IMR-90 (cell line): ENCODE results near the gene NWD2. TPM values are rescaled to one million over a fixed set of nuclear protein-coding genes. Genes with fewer than 3 reads are reported as not detected.

Experiments
- ATAC-seq: fragments of 200-7000 bp; cut with Tn5 transposase; 2 replicates; pipeline ENCODE4 v1.9.1; 2020; ENCODE audit warnings: low read depth, mild to moderate bottlenecking, moderate library complexity
- BruUV-seq: library from RNA; stranded (reverse); fragments of 400-500 nt; replicated peaks from 2 replicates; lab custom pipeline; 2021; lab: Mats Ljungman, UMichigan
- CTCF ChIA-PET: fragments of 300-600 bp; formaldehyde crosslinking; extraction: SDS; loops from one replicate; lab custom pipeline; 2021; ENCODE audit warnings: antibody characterized with exemption; lab: Yijun Ruan, JAX
- POLR2A ChIA-PET: fragments of 300-600 bp; sonication (Branson Sonifier 250); formaldehyde crosslinking; loops from one replicate; lab custom pipeline; 2022; ENCODE audit warnings: antibody characterized with exemption; ENCODE audit not compliant: unreplicated experiment; lab: Charles Lee
- DNase-seq: peaks from one replicate; pipeline ENCODE4 v3.0.0; 2013
- H2AFZ ChIP-seq: replicated peaks from 2 replicates; pipeline ENCODE3; 2013; ENCODE audit warnings: low read length, mild to moderate bottlenecking; ENCODE audit not compliant: poor library complexity
- H2AK5ac ChIP-seq: 2 replicates; pipeline ENCODE4 v1.6.1; 2013; ENCODE audit warnings: low read depth, low read length, inconsistent platforms
- H2AK9ac ChIP-seq: replicated peaks from 2 replicates; pipeline ENCODE3; 2013; ENCODE audit warnings: mild to moderate bottlenecking, low read depth, low read length, moderate library complexity; ENCODE audit not compliant: poor library complexity
- H2BK120ac ChIP-seq: 2 replicates; pipeline ENCODE4 v1.6.1; 2013; ENCODE audit warnings: low read depth, low read length, inconsistent platforms
- H2BK15ac ChIP-seq: 3 replicates; pipeline ENCODE4 v1.6.1; 2013; ENCODE audit warnings: low read depth, low read length, inconsistent platforms
- H2BK20ac ChIP-seq: 2 replicates; pipeline ENCODE4 v1.6.1; 2013; ENCODE audit warnings: low read depth, mild to moderate bottlenecking, inconsistent platforms, low read length, moderate library complexity
- H2BK5ac ChIP-seq: 2 replicates; pipeline ENCODE4 v1.6.1; 2013; ENCODE audit warnings: mild to moderate bottlenecking, low read depth, low read length, inconsistent platforms; ENCODE audit not compliant: poor library complexity, severe bottlenecking
- H3K14ac ChIP-seq: replicated peaks from 2 replicates; pipeline ENCODE4 v1.6.1; 2013; ENCODE audit warnings: low read depth, low read length, inconsistent platforms
- H3K18ac ChIP-seq: 2 replicates; pipeline ENCODE4 v1.6.1; 2013; ENCODE audit warnings: low read depth, low read length, control low read depth
- H3K23ac ChIP-seq: 2 replicates; pipeline ENCODE4 v1.6.1; 2013; ENCODE audit warnings: low read depth, low read length, inconsistent platforms
- H3K27ac ChIP-seq: 2 replicates; pipeline ENCODE4 v1.5.1; 2013; ENCODE audit warnings: mild to moderate bottlenecking, control low read depth, low read length; ENCODE audit not compliant: insufficient read depth
- H3K27me3 ChIP-seq: 2 replicates; pipeline ENCODE4 v1.6.1; 2013; ENCODE audit warnings: low read length; ENCODE audit not compliant: control insufficient read depth, insufficient read depth
- H3K36me3 ChIP-seq: 2 replicates; pipeline ENCODE4 v1.6.1; 2013; ENCODE audit warnings: low read length, mixed read lengths; ENCODE audit not compliant: control insufficient read depth, insufficient read depth
- H3K4ac ChIP-seq: 2 replicates; pipeline ENCODE4 v1.6.1; 2013; ENCODE audit warnings: low read depth, low read length, inconsistent platforms
- H3K4me1 ChIP-seq: 2 replicates; pipeline ENCODE4 v1.6.1; 2013; ENCODE audit warnings: low read length, mixed read lengths; ENCODE audit not compliant: control insufficient read depth, insufficient read depth
- H3K4me2 ChIP-seq: 2 replicates; pipeline ENCODE4 v1.6.1; 2013; ENCODE audit warnings: low read depth, mild to moderate bottlenecking, control low read depth, low read length, moderate library complexity
- H3K4me3 ChIP-seq: 2 replicates; pipeline ENCODE4 v1.5.1; 2013; ENCODE audit warnings: low read depth, mild to moderate bottlenecking, control low read depth, low read length, moderate library complexity; ENCODE audit not compliant: insufficient read depth
- H3K56ac ChIP-seq: 2 replicates; pipeline ENCODE4 v1.6.1; 2013; ENCODE audit warnings: low read length, inconsistent platforms; ENCODE audit not compliant: insufficient read depth; ENCODE audit errors: extremely low read depth
- H3K79me1 ChIP-seq, 2 experiments: 2 replicates each; pipeline ENCODE4 v1.6.1; 2013; ENCODE audit warnings: low read length in 2 of 2, inconsistent platforms in 1 of 2, low read depth in 1 of 2
- H3K9ac ChIP-seq: 2 replicates; pipeline ENCODE4 v1.6.1; 2013; ENCODE audit warnings: low read depth, low read length, control low read depth
- H3K9me1 ChIP-seq: 2 replicates; pipeline ENCODE4 v1.6.1; 2013; ENCODE audit warnings: low read length, inconsistent platforms; ENCODE audit not compliant: insufficient read depth
- H3K9me3 ChIP-seq: 2 replicates; pipeline ENCODE4 v1.6.1; 2013; ENCODE audit warnings: low read length; ENCODE audit not compliant: control insufficient read depth, insufficient read depth
- H4K20me1 ChIP-seq: 2 replicates; pipeline ENCODE4 v1.6.1; 2013; ENCODE audit warnings: low read length, inconsistent platforms; ENCODE audit not compliant: insufficient read depth
- H4K5ac ChIP-seq: 2 replicates; pipeline ENCODE4 v1.6.1; 2013; ENCODE audit warnings: mild to moderate bottlenecking, low read depth, low read length, control low read depth
- H4K8ac ChIP-seq, 2 experiments: 2 replicates each; pipeline ENCODE4 v1.6.1; 2013; ENCODE audit warnings: low read depth in 2 of 2, low read length in 2 of 2, control low read depth in 1 of 2, inconsistent platforms in 1 of 2
- H4K91ac ChIP-seq: 2 replicates; pipeline ENCODE4 v1.6.1; 2013; ENCODE audit warnings: low read depth, low read length, inconsistent platforms; ENCODE audit not compliant: insufficient read depth
- BHLHE40 ChIP-seq: fragments of 150-350 bp; IDR thresholded peaks from 2 replicates; pipeline ENCODE4 v1.6.1; 2016; ENCODE audit warnings: mild to moderate bottlenecking, low read depth, low read length
- CHD1 ChIP-seq: IDR thresholded peaks from 2 replicates; pipeline ENCODE4 v1.6.1; 2012; ENCODE audit warnings: low read depth, low read length, improper control_type of control experiment
- FOS ChIP-seq: fragments of 150-350 bp; IDR thresholded peaks from 2 replicates; pipeline ENCODE4 v1.6.1; 2016; ENCODE audit warnings: low read depth, low read length
- MAFK ChIP-seq: IDR thresholded peaks from 2 replicates; pipeline ENCODE4 v1.6.1; 2012; ENCODE audit warnings: low read depth, low read length, improper control_type of control experiment
- NFE2L2 ChIP-seq: fragments of 150-350 bp; IDR thresholded peaks from 2 replicates; pipeline ENCODE4 v1.6.1; 2016; ENCODE audit warnings: low read depth, mild to moderate bottlenecking, low read length
- POLR2A ChIP-seq: IDR thresholded peaks from 2 replicates; pipeline ENCODE4 v1.6.1; 2012; ENCODE audit warnings: mild to moderate bottlenecking, low read depth, low read length
- RAD21 ChIP-seq: IDR thresholded peaks from 2 replicates; pipeline ENCODE4 v1.6.1; 2012; ENCODE audit warnings: low read length, improper control_type of control experiment
- RCOR1 ChIP-seq: IDR thresholded peaks from 2 replicates; pipeline ENCODE4 v1.6.1; 2012; ENCODE audit warnings: mild to moderate bottlenecking, low read length, improper control_type of control experiment; ENCODE audit not compliant: insufficient replicate concordance
- RFX5 ChIP-seq: IDR thresholded peaks from 2 replicates; pipeline ENCODE4 v1.8.0; 2012; ENCODE audit warnings: low read depth, mild to moderate bottlenecking, low read length, moderate library complexity
- WGBS, 2 experiments: methylation state at CpG; one replicate each; pipeline versions ENCODE4 v1.1.5 to v1.1.7; 2013; ENCODE audit warnings: missing lambda C conversion rate in 2 of 2; ENCODE audit not compliant: insufficient read length in 1 of 2; ENCODE audit errors: extremely low coverage in 2 of 2; 5-methylcytosine and 5-hydroxymethylcytosine counted together
- dilution Hi-C: fragments of 300-500 bp; cut with HindIII; formaldehyde crosslinking; loops from one replicate; pipeline ENCODE4 v1.14.3; 2018; ENCODE audit warnings: low sequenced_read_pairs; ENCODE audit not compliant: unreplicated experiment
- in situ Hi-C: fragments of 300-500 bp; cut with MboI; formaldehyde crosslinking; loops from 3 replicates; pipeline ENCODE4 v1.14.3; 2019; ENCODE audit warnings: low sequenced_read_pairs, inconsistent platforms, mixed read lengths
- intact Hi-C: fragments of 100-400 bp; cut with micrococcal nuclease; formaldehyde crosslinking; loops from 2 replicates; pipeline ENCODE4 v1.10.0; 2022
- polyA plus RNA-seq, 3 experiments: library from polyadenylated mRNA; depleted of rRNA; stranded (reverse); fragments of >200 nt; gene quantifications; 2 replicates each; pipeline ENCODE4 v1.2.3, GENCODE V29; 2012; ENCODE audit warnings: low replicate concordance in 1 of 3
- total RNA-seq: library from RNA; depleted of rRNA; stranded (reverse); fragments of >200 nt; gene quantifications from 2 replicates; pipeline ENCODE4 v1.2.3, GENCODE V29; 2012
- TF ChIP-seq, protein P1 (sequence below): fragments of 150-350 bp; IDR thresholded peaks from 2 replicates; pipeline ENCODE4 v1.6.1; 2016; ENCODE audit warnings: low read depth, mild to moderate bottlenecking, low read length, moderate library complexity, borderline replicate concordance

Gene NWD2
- total and polyA plus RNA-seq, 2 of the 4 experiments (the other 2 are of a cell fraction): not detected

GRCh38 chr4:37490391-37491347 is 246.1 kb downstream of the NWD2 start:
- Histone ChIP-seq H3K14ac (no peak overlapping the region), H3K9ac (no peak overlapping the region), H3K18ac (no peak overlapping the region), H2BK20ac (no peak overlapping the region), H4K8ac (no peak overlapping the region), H2BK15ac (no peak overlapping the region), H4K91ac (no peak overlapping the region), H3K4me1 (no peaks in the 10 kb centered on the region), H3K9me1 (no peaks in the 10 kb centered on the region), H2BK5ac (no peak overlapping the region), H3K36me3 (no peaks in the 10 kb centered on the region), H4K5ac (no peak overlapping the region), H3K23ac (no peak overlapping the region), H2AFZ (no peak overlapping the region), H3K79me1 (no peaks in the 10 kb centered on the region), H3K4me2 (no peak overlapping the region), H2AK5ac (no peak overlapping the region), H2BK120ac (no peak overlapping the region), H3K56ac (no peak overlapping the region), H2AK9ac (no peak overlapping the region), H4K20me1 (no peaks in the 10 kb centered on the region), H3K27me3 (no peaks in the 10 kb centered on the region), H3K4me3 (no peak overlapping the region), H3K9me3 (no peaks in the 10 kb centered on the region), H3K27ac (no peak overlapping the region), H3K4ac (no peak overlapping the region)
- no CpG with 5 or more reads among the region's 9 CpGs for WGBS, 2 experiments
- BruUV-seq: no TSS peak
- ChIA-PET CTCF (no interaction called here), POLR2A (no interaction called here)
- ATAC-seq: no peak
- dilution Hi-C loops (no loop called here), in situ Hi-C loops (no loop called here), intact Hi-C loops (no loop called here)
- no peak for TF ChIP-seq MAFK
- no peak for TF ChIP-seq NFE2L2
- TF ChIP-seq, protein P1, sequence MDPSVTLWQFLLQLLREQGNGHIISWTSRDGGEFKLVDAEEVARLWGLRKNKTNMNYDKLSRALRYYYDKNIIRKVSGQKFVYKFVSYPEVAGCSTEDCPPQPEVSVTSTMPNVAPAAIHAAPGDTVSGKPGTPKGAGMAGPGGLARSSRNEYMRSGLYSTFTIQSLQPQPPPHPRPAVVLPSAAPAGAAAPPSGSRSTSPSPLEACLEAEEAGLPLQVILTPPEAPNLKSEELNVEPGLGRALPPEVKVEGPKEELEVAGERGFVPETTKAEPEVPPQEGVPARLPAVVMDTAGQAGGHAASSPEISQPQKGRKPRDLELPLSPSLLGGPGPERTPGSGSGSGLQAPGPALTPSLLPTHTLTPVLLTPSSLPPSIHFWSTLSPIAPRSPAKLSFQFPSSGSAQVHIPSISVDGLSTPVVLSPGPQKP: no peak
- no peak for TF ChIP-seq RAD21
- no peak for TF ChIP-seq CHD1
- no peak for TF ChIP-seq RCOR1
- no peak for TF ChIP-seq RFX5
- no peak for TF ChIP-seq BHLHE40
- TF ChIP-seq POLR2A: no peak
- TF ChIP-seq FOS: no peak
- no peak for DNase-seq
